GM12878 (cell line): ENCODE data around the gene TGFBRAP1. TPM values are rescaled to one million over a fixed set of nuclear protein-coding genes. Genes with fewer than 3 reads are reported as not detected.
A peak's percentile ranks its signal among the peaks of the same experiment; 100 is the strongest.

Source experiments
- CBX3 ChIP-seq: fragments of 200-600 bp; sonication (generic); IDR thresholded peaks from 2 replicates; pipeline ENCODE4 v1.6.1; 2016; ENCODE audit warnings: low read depth, borderline replicate concordance
- ELK1 ChIP-seq: IDR thresholded peaks from 2 replicates; pipeline ENCODE4 v1.6.1; 2012; ENCODE audit warnings: low read depth, low read length, improper control_type of control experiment
- IRF3 ChIP-seq: fragments of 450-650 bp; IDR thresholded peaks from 2 replicates; pipeline ENCODE4 v1.6.1; 2014; ENCODE audit warnings: mild to moderate bottlenecking
- IRF4 ChIP-seq: IDR thresholded peaks from 2 replicates; pipeline ENCODE4 v1.6.1; 2011; ENCODE audit warnings: low read depth, low read length
- LARP7 ChIP-seq: fragments of 450-650 bp; IDR thresholded peaks from 2 replicates; pipeline ENCODE4 v1.6.1; 2017; ENCODE audit warnings: mild to moderate bottlenecking
- MTA3 ChIP-seq: IDR thresholded peaks from 2 replicates; pipeline ENCODE4 v1.6.1; 2012; ENCODE audit warnings: low read length, inconsistent platforms, borderline replicate concordance
- NR2F1 ChIP-seq: fragments of 450-650 bp; conservative IDR thresholded peaks from 2 replicates; pipeline ENCODE4 v1.6.1; 2017; ENCODE audit warnings: mild to moderate bottlenecking
- RAD51 ChIP-seq: fragments of 450-650 bp; IDR thresholded peaks from 2 replicates; pipeline ENCODE4 v1.6.1; 2016; ENCODE audit warnings: moderate library complexity, mild to moderate bottlenecking, inconsistent platforms
- RUNX3 ChIP-seq: IDR thresholded peaks from 2 replicates; pipeline ENCODE4 v1.6.1; 2012; ENCODE audit warnings: low read length, inconsistent platforms
- SIN3A ChIP-seq: IDR thresholded peaks from 2 replicates; pipeline ENCODE4 v1.6.1; 2012; ENCODE audit warnings: low read depth, low read length, improper control_type of control experiment
- SUZ12 ChIP-seq: fragments of 200-600 bp; sonication (generic); IDR thresholded peaks from one replicate; pipeline ENCODE4 v1.6.1; 2018; ENCODE audit warnings: antibody characterized with exemption, mild to moderate bottlenecking; ENCODE audit not compliant: unreplicated experiment
- ZNF24 ChIP-seq: fragments of 450-650 bp; IDR thresholded peaks from 2 replicates; pipeline ENCODE4 v1.6.1; 2017; ENCODE audit warnings: antibody characterized with exemption, mild to moderate bottlenecking
- polyA plus RNA-seq, 11 experiments: library from polyadenylated mRNA; depleted of rRNA in 4 of 11; unstranded in 6 of 11; stranded (reverse) in 5 of 11; fragments of >200 nt; fragmentation: Nextera tagmentation in 4 of 11; fragmentation: Illumina TruSeq in 1 of 11; extraction: Ambion mirVana in 4 of 11; extraction: Trizol in 1 of 11; gene quantifications; 1 replicate in 1 of 11; 2 replicates in 10 of 11; pipeline versions ENCODE4 v1.2.1 to v1.2.3, GENCODE V29; 2011 to 2016; ENCODE audit warnings: inconsistent platforms in 2 of 11, missing spikeins in 2 of 11, low read depth in 1 of 11
- total RNA-seq, 4 experiments: library from RNA; depleted of rRNA in 3 of 4; stranded (reverse); fragments of >200 nt in 3 of 4; fragmentation: Illumina TruSeq in 1 of 4; extraction: Trizol in 1 of 4; gene quantifications; 2 replicates each; pipeline versions ENCODE4 v1.2.1 to v1.2.3, GENCODE V29; 2013 to 2021
- TF ChIP-seq, protein P1 (sequence below): fragments of 450-650 bp; IDR thresholded peaks from 2 replicates; pipeline ENCODE4 v1.6.1; 2017; ENCODE audit warnings: mild to moderate bottlenecking
- TF ChIP-seq, protein P2 (sequence below): fragments of 450-650 bp; IDR thresholded peaks from 2 replicates; pipeline ENCODE4 v1.6.1; 2017; ENCODE audit warnings: low read depth, mild to moderate bottlenecking, moderate library complexity
- TF ChIP-seq, protein P3 (sequence below): IDR thresholded peaks from 2 replicates; pipeline ENCODE4 v1.6.1; 2011; ENCODE audit warnings: borderline replicate concordance, low read depth, mild to moderate bottlenecking, moderate library complexity, low read length; ENCODE audit not compliant: insufficient read depth, poor library complexity, severe bottlenecking

The TGFBRAP1 gene
- total and polyA plus RNA-seq, 10 of the 15 experiments (the other 5 are each of a cell fraction or from before 2014, with no cell fraction given): 7.9 to 37.4 (median 23.7) TPM

GRCh38 chr2:105369777-105370690, 40.5 kb upstream of the TGFBRAP1 start (continued):
- TF ChIP-seq, protein P1, sequence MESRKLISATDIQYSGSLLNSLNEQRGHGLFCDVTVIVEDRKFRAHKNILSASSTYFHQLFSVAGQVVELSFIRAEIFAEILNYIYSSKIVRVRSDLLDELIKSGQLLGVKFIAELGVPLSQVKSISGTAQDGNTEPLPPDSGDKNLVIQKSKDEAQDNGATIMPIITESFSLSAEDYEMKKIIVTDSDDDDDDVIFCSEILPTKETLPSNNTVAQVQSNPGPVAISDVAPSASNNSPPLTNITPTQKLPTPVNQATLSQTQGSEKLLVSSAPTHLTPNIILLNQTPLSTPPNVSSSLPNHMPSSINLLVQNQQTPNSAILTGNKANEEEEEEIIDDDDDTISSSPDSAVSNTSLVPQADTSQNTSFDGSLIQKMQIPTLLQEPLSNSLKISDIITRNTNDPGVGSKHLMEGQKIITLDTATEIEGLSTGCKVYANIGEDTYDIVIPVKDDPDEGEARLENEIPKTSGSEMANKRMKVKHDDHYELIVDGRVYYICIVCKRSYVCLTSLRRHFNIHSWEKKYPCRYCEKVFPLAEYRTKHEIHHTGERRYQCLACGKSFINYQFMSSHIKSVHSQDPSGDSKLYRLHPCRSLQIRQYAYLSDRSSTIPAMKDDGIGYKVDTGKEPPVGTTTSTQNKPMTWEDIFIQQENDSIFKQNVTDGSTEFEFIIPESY: no peak
- TF ChIP-seq NR2F1: no peak
- no peak for TF ChIP-seq RAD51
- 0 out of 2 replicates have a peak, but pooled peaks have one; percentile 40 for TF ChIP-seq LARP7
- TF ChIP-seq SIN3A: no peak
- no peak for TF ChIP-seq SUZ12
- TF ChIP-seq, protein P2, sequence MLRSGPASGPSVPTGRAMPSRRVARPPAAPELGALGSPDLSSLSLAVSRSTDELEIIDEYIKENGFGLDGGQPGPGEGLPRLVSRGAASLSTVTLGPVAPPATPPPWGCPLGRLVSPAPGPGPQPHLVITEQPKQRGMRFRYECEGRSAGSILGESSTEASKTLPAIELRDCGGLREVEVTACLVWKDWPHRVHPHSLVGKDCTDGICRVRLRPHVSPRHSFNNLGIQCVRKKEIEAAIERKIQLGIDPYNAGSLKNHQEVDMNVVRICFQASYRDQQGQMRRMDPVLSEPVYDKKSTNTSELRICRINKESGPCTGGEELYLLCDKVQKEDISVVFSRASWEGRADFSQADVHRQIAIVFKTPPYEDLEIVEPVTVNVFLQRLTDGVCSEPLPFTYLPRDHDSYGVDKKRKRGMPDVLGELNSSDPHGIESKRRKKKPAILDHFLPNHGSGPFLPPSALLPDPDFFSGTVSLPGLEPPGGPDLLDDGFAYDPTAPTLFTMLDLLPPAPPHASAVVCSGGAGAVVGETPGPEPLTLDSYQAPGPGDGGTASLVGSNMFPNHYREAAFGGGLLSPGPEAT: no peak
- TF ChIP-seq RUNX3: peak; percentile 42; the same call in 1 of the 2 replicates
- TF ChIP-seq CBX3: no peak
- TF ChIP-seq IRF4: peak; percentile 54; the same call in 1 of the 2 replicates
- no peak for TF ChIP-seq IRF3
- TF ChIP-seq, protein P3, sequence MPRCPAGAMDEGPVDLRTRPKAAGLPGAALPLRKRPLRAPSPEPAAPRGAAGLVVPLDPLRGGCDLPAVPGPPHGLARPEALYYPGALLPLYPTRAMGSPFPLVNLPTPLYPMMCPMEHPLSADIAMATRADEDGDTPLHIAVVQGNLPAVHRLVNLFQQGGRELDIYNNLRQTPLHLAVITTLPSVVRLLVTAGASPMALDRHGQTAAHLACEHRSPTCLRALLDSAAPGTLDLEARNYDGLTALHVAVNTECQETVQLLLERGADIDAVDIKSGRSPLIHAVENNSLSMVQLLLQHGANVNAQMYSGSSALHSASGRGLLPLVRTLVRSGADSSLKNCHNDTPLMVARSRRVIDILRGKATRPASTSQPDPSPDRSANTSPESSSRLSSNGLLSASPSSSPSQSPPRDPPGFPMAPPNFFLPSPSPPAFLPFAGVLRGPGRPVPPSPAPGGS: peak; percentile 45
- 0 out of 2 replicates have a peak, but pooled peaks have one; percentile 12 for TF ChIP-seq ZNF24
- TF ChIP-seq MTA3: no peak
- no peak for TF ChIP-seq ELK1
- TF ChIP-seq, all 136 proteins: peak for 18
